Activated T-helper 1 cell treated with anti-CD3 and anti-CD28 coated beads, Interleukin-2, amount 50 U/mL, for 16 hours (primary cell): ENCODE measurements around the gene RPAP2.

Source experiments
- DNase-seq, 2 donors: peaks; one replicate each; pipeline ENCODE4 v3.0.0-alpha.2; 2020; ENCODE audit warnings: low read depth in 1 of 2, low spot score in 1 of 2

RPAP2 gene

DNA sequence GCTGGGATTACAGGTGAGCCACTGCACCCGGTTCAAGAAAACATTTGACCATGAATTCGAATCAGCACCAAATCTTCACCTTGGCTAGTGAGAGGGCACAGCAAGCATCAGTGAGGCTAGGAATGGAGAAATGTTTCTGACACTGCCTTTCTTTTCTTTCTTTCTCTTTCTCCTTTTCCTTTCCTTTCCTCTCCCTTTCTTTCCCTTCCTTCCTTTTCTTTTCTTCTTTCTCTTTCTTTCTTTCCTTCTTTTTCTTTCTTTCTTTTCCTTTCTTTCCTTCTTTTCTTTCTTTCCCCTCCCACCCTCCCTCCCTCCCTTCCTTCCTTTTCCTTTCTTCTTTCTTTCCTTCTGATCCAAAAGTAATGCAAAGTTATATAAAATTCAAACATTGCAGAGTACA lies 147.0 kb downstream of the RPAP2 start:
- DNase-seq, result no peak

DNA sequence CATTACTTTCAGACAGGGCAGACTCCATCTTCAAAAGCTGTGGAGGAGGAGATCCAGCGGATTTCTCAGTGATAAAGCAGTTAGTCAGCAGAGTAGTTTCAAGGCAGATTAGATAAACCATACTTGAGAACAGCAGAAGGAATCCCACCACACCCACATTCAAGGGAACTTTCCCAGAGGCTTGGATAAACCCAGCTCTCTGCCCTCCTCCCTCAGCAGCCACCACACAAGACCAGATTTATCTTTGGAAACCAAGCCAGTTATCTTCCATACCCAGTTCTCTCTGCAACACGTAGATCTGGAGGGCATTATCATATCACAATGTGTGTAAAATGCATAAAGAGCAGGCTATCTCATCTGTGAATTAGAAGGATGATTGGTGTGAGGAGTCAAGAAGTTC lies 147.7 kb downstream of the RPAP2 start:
- no peak for DNase-seq

DNA sequence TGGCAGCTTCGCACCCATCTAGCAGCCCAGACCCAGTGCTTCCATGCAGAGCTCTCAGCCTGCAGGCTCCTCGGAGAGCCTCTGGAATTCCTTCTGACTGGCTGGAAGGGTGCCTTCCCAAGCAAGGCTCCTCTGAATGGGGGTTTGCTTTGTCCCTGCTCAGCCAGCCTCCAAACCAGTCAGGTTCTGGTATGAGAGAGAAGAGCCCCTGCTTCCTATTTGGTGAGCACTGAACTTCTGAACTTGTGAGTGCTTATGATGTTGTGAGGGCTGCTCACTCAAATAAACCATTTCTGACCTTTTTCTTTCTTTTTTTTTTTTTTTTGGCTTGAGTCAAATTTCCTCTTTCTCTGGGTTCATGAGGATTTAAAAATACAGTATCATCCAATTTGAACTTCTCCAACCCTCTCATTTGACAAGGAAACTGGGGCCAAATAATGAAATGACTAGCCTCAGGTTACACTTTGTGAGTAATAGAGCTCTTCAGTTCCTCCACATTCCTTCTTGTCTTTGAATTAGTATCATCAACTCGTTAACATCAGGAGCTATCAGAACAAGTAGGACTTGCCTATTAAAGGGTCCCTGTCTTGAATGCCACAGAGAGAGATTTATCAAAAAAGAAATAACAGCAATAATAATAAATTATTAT lies 148.3 kb downstream of the RPAP2 start:
- no peak for DNase-seq

DNA sequence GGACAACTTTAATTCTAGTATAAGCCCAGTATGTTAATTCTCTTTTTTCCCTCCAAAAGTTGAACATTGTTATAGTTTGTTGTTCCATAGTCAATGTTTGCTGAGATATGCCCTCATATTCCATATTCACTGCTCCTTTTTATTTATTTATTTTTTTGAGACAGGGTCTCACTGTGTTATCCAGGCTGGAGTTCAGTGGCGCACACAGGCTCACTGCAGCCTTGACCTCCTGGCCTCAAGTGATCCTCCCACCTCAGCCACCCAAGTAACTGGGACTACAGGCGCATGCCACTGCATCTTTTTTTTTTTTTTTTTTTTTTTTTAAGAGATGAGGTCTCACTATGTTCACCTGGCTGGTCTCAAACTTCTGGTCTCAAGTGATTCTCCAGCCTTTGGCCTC lies 149.1 kb downstream of the RPAP2 start:
- no peak for DNase-seq
